Adrenal gland (tissue), 12 donors: ENCODE measurements around the gene ZBTB39. TPM values are rescaled to one million over a fixed set of nuclear protein-coding genes. Genes with fewer than 3 reads are reported as not detected.

Experiments
- DNase-seq, 7 donors: peaks; one replicate each; pipeline ENCODE4 v3.0.0-alpha.2; 2019 to 2020
- H3K27ac ChIP-seq, 5 donors: fragments of 200-600 bp; sonication (generic) in 4 of 5; 1 replicate in 3 of 5; 2 replicates in 2 of 5; pipeline versions ENCODE4 v1.5.1 to v1.8.0; 2016 to 2020; ENCODE audit warnings: mild to moderate bottlenecking in 1 of 5
- H3K27me3 ChIP-seq: fragments of 200-600 bp; 2 replicates; pipeline ENCODE4 v1.8.0; 2021
- H3K36me3 ChIP-seq, 2 donors: fragments of 200-600 bp; replicated peaks in 1 of 2; 1 replicate in 1 of 2; 2 replicates in 1 of 2; pipeline versions ENCODE4 v1.5.1 to v1.8.0; 2018 to 2022
- H3K4me1 ChIP-seq, 2 donors: fragments of 200-600 bp; replicated peaks in 1 of 2; 1 replicate in 1 of 2; 2 replicates in 1 of 2; pipeline versions ENCODE4 v1.5.1 to v1.8.0; 2018 to 2021
- H3K4me3 ChIP-seq, 4 donors: fragments of 200-600 bp; sonication (generic) in 3 of 4; one replicate each; pipeline ENCODE4 v1.5.1; 2016 to 2018
- H3K9me3 ChIP-seq, 3 donors: fragments of 200-600 bp; sonication (generic) in 1 of 3; replicated peaks in 1 of 3; 1 replicate in 2 of 3; 2 replicates in 1 of 3; pipeline versions ENCODE4 v1.5.1 to v1.8.0; 2016 to 2021
- POLR2A ChIP-seq, 2 donors: fragments of 450-650 bp; IDR thresholded peaks; one replicate each; pipeline ENCODE4 v1.6.1; 2017; ENCODE audit warnings: antibody characterized with exemption in 2 of 2, mild to moderate bottlenecking in 2 of 2, moderate library complexity in 1 of 2
- WGBS, 4 donors: extraction: QIAGEN DNeasy Blood & Tissue Kit in 2 of 4; methylation state at CpG; one replicate each; pipeline versions ENCODE4 v1.1.5 to v1.1.7; 2013 to 2017; 5-methylcytosine and 5-hydroxymethylcytosine counted together
- intact Hi-C, 2 donors: fragments of 100-400 bp; cut with DNase I; formaldehyde crosslinking; loops; one replicate each; pipeline versions ENCODE4 v1.14.1 to v1.15.0; 2022 to 2023
- polyA plus RNA-seq, 3 donors: library from polyadenylated mRNA; stranded (reverse); fragments of 200-250 nt in 2 of 3; fragments of 350-450 nt in 1 of 3; fragmentation: Illumina TruSeq in 1 of 3; extraction: RNeasy Lipid Tissue Mini Kit (QIAGEN cat#74804) in 1 of 3; gene quantifications; one replicate each; pipeline ENCODE4 v1.2.3, GENCODE V29; 2013 to 2014
- total RNA-seq, 9 donors: library from RNA; depleted of rRNA in 4 of 9; stranded (reverse); fragments of >200 nt in 4 of 9; fragments of 120-200 nt in 1 of 9; fragmentation: NEBNext Ultra II Directional in 1 of 9; extraction: Animal tissue kit (Norgen Biotek cat#: 25700) in 1 of 9; gene quantifications; one replicate each; pipeline versions ENCODE4 v1.1.0 to v1.2.4, GENCODE V29; 2013 to 2023
- TF ChIP-seq, protein P1 (sequence below), 6 experiments: fragments of 450-650 bp in 4 of 6; fragments of 200-600 bp in 2 of 6; sonication (generic) in 1 of 6; IDR thresholded peaks; 1 replicate in 5 of 6; 2 replicates in 1 of 6; pipeline versions ENCODE4 v1.5.1 to v1.8.0; 2016 to 2021; ENCODE audit warnings: antibody characterized with exemption in 6 of 6, mild to moderate bottlenecking in 2 of 6, moderate library complexity in 1 of 6
- donor health status: healthy with polysubstance abuse.
- donor health status: Bipolar disorder and iron deficiency.
- donor health status: DM: yes; HTN: yes; CAD: no.
- donor health status: DM: no; HTN: no; CAD: no.
- donor health status: DM: no; HTN: no; CAD: no.
- donor health status: DM: yes; HTN: yes; CAD: no.

The ZBTB39 gene
- total and polyA plus RNA-seq, 12 donors, result 1.4 to 6.0 (median 3.9) TPM

DNA sequence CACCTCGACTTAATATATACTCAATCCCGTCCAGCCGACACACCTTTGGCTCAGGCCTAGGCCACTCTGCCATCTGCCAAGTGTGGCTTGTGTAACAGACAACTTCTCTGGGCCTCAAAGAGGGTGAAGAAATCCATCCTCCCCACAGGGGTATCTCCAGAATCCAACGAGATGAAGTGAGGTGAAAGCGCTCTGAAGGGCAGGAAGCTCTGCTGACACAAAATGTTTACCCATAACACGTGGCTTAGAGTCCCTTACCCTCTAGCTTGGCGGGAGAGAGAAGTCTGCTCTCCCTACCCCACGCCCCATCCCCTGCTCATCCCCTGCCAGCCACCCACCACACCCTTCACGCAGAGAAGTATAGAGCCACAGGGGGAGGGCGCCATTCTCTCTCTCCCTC, 13.0 kb downstream of the ZBTB39 start:
- peak in 1 of 7 donors; percentile 30 for DNase-seq
- Histone ChIP-seq H3K4me3 (no peak overlapping the region), H3K27me3 (no peaks in the 10 kb centered on the region), H3K9me3 (no peaks in the 10 kb centered on the region), H3K36me3 (no peaks in the 10 kb centered on the region), H3K27ac (peak overlapping the region in 1 of 5 donors; percentile 16), H3K4me1 (peaks cover under 1 to 21% of the 10 kb centered on the region in 2 donors)
- 69 to 82% (median 71%) methylated on average over 10 of the region's 10 CpGs for WGBS, 4 donors
- intact Hi-C loops, result no loop called here
- TF ChIP-seq, protein P1, sequence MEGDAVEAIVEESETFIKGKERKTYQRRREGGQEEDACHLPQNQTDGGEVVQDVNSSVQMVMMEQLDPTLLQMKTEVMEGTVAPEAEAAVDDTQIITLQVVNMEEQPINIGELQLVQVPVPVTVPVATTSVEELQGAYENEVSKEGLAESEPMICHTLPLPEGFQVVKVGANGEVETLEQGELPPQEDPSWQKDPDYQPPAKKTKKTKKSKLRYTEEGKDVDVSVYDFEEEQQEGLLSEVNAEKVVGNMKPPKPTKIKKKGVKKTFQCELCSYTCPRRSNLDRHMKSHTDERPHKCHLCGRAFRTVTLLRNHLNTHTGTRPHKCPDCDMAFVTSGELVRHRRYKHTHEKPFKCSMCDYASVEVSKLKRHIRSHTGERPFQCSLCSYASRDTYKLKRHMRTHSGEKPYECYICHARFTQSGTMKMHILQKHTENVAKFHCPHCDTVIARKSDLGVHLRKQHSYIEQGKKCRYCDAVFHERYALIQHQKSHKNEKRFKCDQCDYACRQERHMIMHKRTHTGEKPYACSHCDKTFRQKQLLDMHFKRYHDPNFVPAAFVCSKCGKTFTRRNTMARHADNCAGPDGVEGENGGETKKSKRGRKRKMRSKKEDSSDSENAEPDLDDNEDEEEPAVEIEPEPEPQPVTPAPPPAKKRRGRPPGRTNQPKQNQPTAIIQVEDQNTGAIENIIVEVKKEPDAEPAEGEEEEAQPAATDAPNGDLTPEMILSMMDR (IDR thresholded peaks at IDR 0.05), result no peak
- no peak for TF ChIP-seq POLR2A (IDR thresholded peaks at IDR 0.05)

- Histone ChIP-seq H3K27ac (peak overlapping the region in 2 of 5 donors; percentile 34 to 67), H3K27me3 (no peaks in the 10 kb centered on the region), H3K9me3 (no peaks in the 10 kb centered on the region), H3K4me3 (no peak overlapping the region), H3K4me1 (peaks cover 4 to 24% of the 10 kb centered on the region in 2 donors), H3K36me3 (no peaks in the 10 kb centered on the region)
- TF ChIP-seq, protein P1 (IDR thresholded peaks at IDR 0.05), result no peak
- no peak for TF ChIP-seq POLR2A (IDR thresholded peaks at IDR 0.05)
- DNase-seq, result peak in 6 of 7 donors; percentile 45 to 74 (median 57)
- intact Hi-C loops, result no loop called here
- WGBS, 4 donors, result 64 to 76% (median 71%) methylated on average over 8 of the region's 8 CpGs
These were observed 14.8 kb downstream of the ZBTB39 start for GRCh38 chr12:56991319-56992246.

DNA sequence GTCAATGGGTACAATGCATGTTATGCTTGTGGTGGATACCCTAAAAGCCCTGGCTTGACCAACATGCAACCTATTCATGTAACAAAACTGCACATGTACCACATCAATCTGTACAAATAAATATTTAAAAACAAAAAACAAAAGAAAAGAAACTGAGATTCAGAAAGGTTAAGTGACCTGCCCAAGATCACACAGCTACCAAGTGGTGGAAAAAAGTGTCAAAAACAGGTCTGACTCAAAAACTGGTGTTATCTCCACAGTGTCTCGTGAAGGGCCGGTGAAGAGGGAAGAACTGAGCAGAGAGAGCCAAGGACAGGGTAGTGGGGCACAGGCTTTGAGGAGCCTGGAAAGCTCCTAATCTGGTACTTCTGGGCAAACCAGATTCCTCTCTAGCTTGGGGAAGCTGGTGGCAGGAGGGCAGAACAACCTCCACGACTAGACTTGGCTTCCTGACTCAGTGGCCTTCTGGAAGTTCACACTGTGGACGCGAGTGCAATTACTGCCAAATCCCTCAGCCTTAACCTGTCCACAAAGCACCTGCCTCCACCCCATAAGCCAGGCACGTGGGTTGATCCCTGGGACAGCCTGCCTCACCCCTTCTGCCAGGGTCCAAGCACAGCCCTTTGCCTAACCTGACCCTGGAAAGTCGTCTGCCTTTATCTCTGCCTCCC, 15.6 kb downstream of the ZBTB39 start:
- Histone ChIP-seq H3K27ac (peak overlapping the region in 2 of 5 donors; percentile 34 to 67), H3K9me3 (no peaks in the 10 kb centered on the region), H3K27me3 (no peaks in the 10 kb centered on the region), H3K36me3 (no peaks in the 10 kb centered on the region), H3K4me3 (no peak overlapping the region), H3K4me1 (peaks cover 4 to 24% of the 10 kb centered on the region in 2 donors)
- 48 to 55% (median 50%) methylated on average over 6 to 7 of the region's 7 CpGs for WGBS, 4 donors
- TF ChIP-seq POLR2A (IDR thresholded peaks at IDR 0.05), result no peak
- TF ChIP-seq, protein P1 (IDR thresholded peaks at IDR 0.05), result no peak
- intact Hi-C loops, result no loop called here
- DNase-seq, result no peak
